SK-N-SH (cell line): ENCODE measurements around the gene ERC2.

Experiments
- CTCF ChIP-seq: fragments of 200-600 bp; sonication (generic); IDR thresholded peaks from 2 replicates; pipeline ENCODE4 v1.6.1; 2017; ENCODE audit warnings: antibody characterized with exemption, mild to moderate bottlenecking, moderate library complexity
- EZH2phosphoT487 ChIP-seq: fragments of 200-600 bp; sonication (generic); IDR thresholded peaks from 2 replicates; pipeline ENCODE4 v1.6.1; 2017; ENCODE audit warnings: low read depth, mixed run types, mild to moderate bottlenecking, antibody characterized with exemption, moderate library complexity, borderline replicate concordance
- MAX ChIP-seq: IDR thresholded peaks from 2 replicates; pipeline ENCODE4 v1.4.0; 2012; ENCODE audit warnings: low read depth
- POLR2AphosphoS5 ChIP-seq: IDR thresholded peaks from 2 replicates; pipeline ENCODE4 v1.6.1; 2012; ENCODE audit warnings: low read depth, low read length
- RCOR1 ChIP-seq: fragments of 150-350 bp; IDR thresholded peaks from 2 replicates; pipeline ENCODE4 v1.6.1; 2017; ENCODE audit warnings: antibody characterized with exemption, low read length
- REST ChIP-seq: IDR thresholded peaks from 2 replicates; pipeline ENCODE4 v1.6.1; 2012; ENCODE audit warnings: mild to moderate bottlenecking, low read depth, low read length, moderate library complexity
- USF2 ChIP-seq: fragments of 150-350 bp; IDR thresholded peaks from 2 replicates; pipeline ENCODE4 v1.6.1; 2017; ENCODE audit warnings: antibody characterized with exemption, low read length, low read depth, borderline replicate concordance
- YY1 ChIP-seq: IDR thresholded peaks from 2 replicates; pipeline ENCODE4 v1.4.0; 2012; ENCODE audit warnings: low read depth, mild to moderate bottlenecking

GRCh38 chr3:55899887-55900286 is 568.4 kb downstream of the ERC2 start:
- no peak for TF ChIP-seq EZH2phosphoT487
- TF ChIP-seq RCOR1, result no peak
- no peak for TF ChIP-seq CTCF
- TF ChIP-seq POLR2AphosphoS5, result no peak
- no peak for TF ChIP-seq MAX
- no peak for TF ChIP-seq YY1
- TF ChIP-seq REST, result no peak
- TF ChIP-seq USF2, result no peak
